ENCODE results near the gene KIF23.

KIF23 gene

GRCh38 chr15:69415381-69415780, 1.2 kb downstream of the KIF23 start:
- H3K4me3 ChIP-seq (ENCODE audit: insufficient read depth, low read length, poor library complexity, severe bottlenecking) = peak overlapping the region; percentile 93
- peaks cover 24% of the 10 kb centered on the region; the same call in 1 of the 2 replicates for H3K36me3 ChIP-seq (ENCODE audit: low read length)
- peak overlapping the region; percentile 99 for H3K4me2 ChIP-seq (ENCODE audit: low read depth, low read length, poor library complexity, severe bottlenecking)
- no peaks in the 10 kb centered on the region for H3K9me2 ChIP-seq (replicated peaks; ENCODE audit: insufficient read depth, low read length)
- TF ChIP-seq CTCF (IDR thresholded peaks at IDR 0.05; ENCODE audit: insufficient read depth, low read length, poor library complexity, severe bottlenecking) = no peak
- no peak for TF ChIP-seq EZH2phosphoT487 (conservative IDR thresholded peaks at IDR 0.05; ENCODE audit: low read length)
- peaks cover 12% of the 10 kb centered on the region for H4K20me1 ChIP-seq (ENCODE audit: low read depth, low read length)
- H3K9me3 ChIP-seq (ENCODE audit: insufficient read depth, low read length) = no peaks in the 10 kb centered on the region
- H3K79me2 ChIP-seq (ENCODE audit: insufficient read depth, low read length) = peaks cover 42% of the 10 kb centered on the region
- peak overlapping the region; percentile 96 for H3K9ac ChIP-seq (ENCODE audit: low read length)
- no peak overlapping the region for H2AFZ ChIP-seq (ENCODE audit: low read depth, low read length, severe bottlenecking)
- no peaks in the 10 kb centered on the region; the same call in 1 of the 2 replicates for H3F3A ChIP-seq (ENCODE audit: insufficient read depth)
- no peaks in the 10 kb centered on the region for H3K27me3 ChIP-seq (ENCODE audit: low read length)
- no peak overlapping the region for H3K27ac ChIP-seq (ENCODE audit: low read depth, low read length)

GRCh38 chr15:69417581-69417980, 3.4 kb downstream of the KIF23 start:
- no peak for TF ChIP-seq CTCF (IDR thresholded peaks at IDR 0.05; ENCODE audit: insufficient read depth, low read length, poor library complexity, severe bottlenecking)
- TF ChIP-seq EZH2phosphoT487 (conservative IDR thresholded peaks at IDR 0.05; ENCODE audit: low read length) = no peak
- Histone ChIP-seq H3K9me3 (ENCODE audit: insufficient read depth, low read length) (no peaks in the 10 kb centered on the region), H3K9me2 (replicated peaks; ENCODE audit: insufficient read depth, low read length) (no peaks in the 10 kb centered on the region), H3K4me3 (ENCODE audit: insufficient read depth, low read length, poor library complexity, severe bottlenecking) (no peak overlapping the region), H3K79me2 (ENCODE audit: insufficient read depth, low read length) (peaks cover 48% of the 10 kb centered on the region), H4K20me1 (ENCODE audit: low read depth, low read length) (peaks cover 12% of the 10 kb centered on the region), H3K4me2 (ENCODE audit: low read depth, low read length, poor library complexity, severe bottlenecking) (no peak overlapping the region), H3K27me3 (ENCODE audit: low read length) (no peaks in the 10 kb centered on the region), H3K36me3 (ENCODE audit: low read length) (peaks cover 42% of the 10 kb centered on the region), H2AFZ (ENCODE audit: low read depth, low read length, severe bottlenecking) (no peak overlapping the region), H3F3A (ENCODE audit: insufficient read depth) (no peaks in the 10 kb centered on the region; the same call in 1 of the 2 replicates), H3K27ac (ENCODE audit: low read depth, low read length) (no peak overlapping the region), H3K9ac (ENCODE audit: low read length) (no peak overlapping the region)

- Histone ChIP-seq H3K27ac (ENCODE audit: low read depth, low read length) (no peak overlapping the region), H3K9ac (ENCODE audit: low read length) (no peak overlapping the region), H4K20me1 (ENCODE audit: low read depth, low read length) (no peaks in the 10 kb centered on the region), H2AFZ (ENCODE audit: low read depth, low read length, severe bottlenecking) (no peak overlapping the region), H3K36me3 (ENCODE audit: low read length) (peaks cover 75% of the 10 kb centered on the region), H3K27me3 (ENCODE audit: low read length) (no peaks in the 10 kb centered on the region), H3K9me3 (ENCODE audit: insufficient read depth, low read length) (no peaks in the 10 kb centered on the region), H3K4me3 (ENCODE audit: insufficient read depth, low read length, poor library complexity, severe bottlenecking) (no peak overlapping the region), H3F3A (ENCODE audit: insufficient read depth) (no peaks in the 10 kb centered on the region), H3K79me2 (ENCODE audit: insufficient read depth, low read length) (peaks cover 39% of the 10 kb centered on the region), H3K4me2 (ENCODE audit: low read depth, low read length, poor library complexity, severe bottlenecking) (no peak overlapping the region), H3K9me2 (replicated peaks; ENCODE audit: insufficient read depth, low read length) (no peaks in the 10 kb centered on the region)
- no peak for TF ChIP-seq CTCF (IDR thresholded peaks at IDR 0.05; ENCODE audit: insufficient read depth, low read length, poor library complexity, severe bottlenecking)
- TF ChIP-seq EZH2phosphoT487 (conservative IDR thresholded peaks at IDR 0.05; ENCODE audit: low read length) = no peak
Measured at GRCh38 chr15:69421498-69421897, 7.3 kb downstream of the KIF23 start.

Data from SU-DHL-6 (cell line).